T-helper 17 cell (primary cell): Measurements from ENCODE around the gene ING3. TPM values are rescaled to one million over a fixed set of nuclear protein-coding genes. Genes with fewer than 3 reads are reported as not detected.
A peak's percentile ranks its signal among the peaks of the same experiment; 100 is the strongest.
"Not testable (repeated sequence)": the region's sequence is repeated elsewhere in the genome, so short reads cannot be mapped to it uniquely, and the experiment has no call there.

Experiments
- ATAC-seq: fragments of 150-1000 bp; cut with Tn5 transposase; 2 replicates; pipeline ENCODE4 v1.10.0; 2021; ENCODE audit warnings: mild to moderate bottlenecking, moderate library complexity
- DNase-seq, 3 donors: peaks; one replicate each; pipeline versions ENCODE4 v3.0.0 to v3.0.0-alpha.2; 2020 to 2021
- H3K9me3 ChIP-seq: one replicate; pipeline ENCODE4 v1.7.0; 2013; ENCODE audit warnings: low read length, mild to moderate bottlenecking; ENCODE audit not compliant: control insufficient read depth, poor library complexity, severe bottlenecking
- H3K27ac Mint-ChIP-seq: one replicate; pipeline ENCODE4 v1.8.0; 2022; ENCODE audit warnings: mild to moderate bottlenecking, moderate library complexity, mixed read lengths
- H3K27me3 Mint-ChIP-seq: one replicate; pipeline ENCODE4 v1.8.0; 2022; ENCODE audit warnings: mixed read lengths
- H3K36me3 Mint-ChIP-seq: one replicate; pipeline ENCODE4 v1.8.0; 2022; ENCODE audit warnings: low read depth, mixed read lengths
- H3K4me1 Mint-ChIP-seq: one replicate; pipeline ENCODE4 v1.8.0; 2022; ENCODE audit warnings: mild to moderate bottlenecking, mixed read lengths
- H3K4me3 Mint-ChIP-seq: one replicate; pipeline ENCODE4 v1.8.0; 2022; ENCODE audit warnings: mild to moderate bottlenecking, moderate library complexity, mixed read lengths
- total RNA-seq, 4 donors: library from RNA in 2 of 4; stranded (reverse) in 2 of 4; gene quantifications; one replicate each; pipeline ENCODE4 v1.2.3 and lab custom pipeline; 2022 to 2026

ING3 gene
- total RNA-seq, 2 donors from 2014 or later = 32.8 to 41.2 TPM

- Mint-ChIP-seq H3K4me3 (peak overlapping the region; percentile 36), H3K4me1 (peaks cover 22% of the 10 kb centered on the region)
- no peak for ATAC-seq
Observed at GRCh38 chr7:120995654-120996053, 45.1 kb downstream of the ING3 start.

DNA sequence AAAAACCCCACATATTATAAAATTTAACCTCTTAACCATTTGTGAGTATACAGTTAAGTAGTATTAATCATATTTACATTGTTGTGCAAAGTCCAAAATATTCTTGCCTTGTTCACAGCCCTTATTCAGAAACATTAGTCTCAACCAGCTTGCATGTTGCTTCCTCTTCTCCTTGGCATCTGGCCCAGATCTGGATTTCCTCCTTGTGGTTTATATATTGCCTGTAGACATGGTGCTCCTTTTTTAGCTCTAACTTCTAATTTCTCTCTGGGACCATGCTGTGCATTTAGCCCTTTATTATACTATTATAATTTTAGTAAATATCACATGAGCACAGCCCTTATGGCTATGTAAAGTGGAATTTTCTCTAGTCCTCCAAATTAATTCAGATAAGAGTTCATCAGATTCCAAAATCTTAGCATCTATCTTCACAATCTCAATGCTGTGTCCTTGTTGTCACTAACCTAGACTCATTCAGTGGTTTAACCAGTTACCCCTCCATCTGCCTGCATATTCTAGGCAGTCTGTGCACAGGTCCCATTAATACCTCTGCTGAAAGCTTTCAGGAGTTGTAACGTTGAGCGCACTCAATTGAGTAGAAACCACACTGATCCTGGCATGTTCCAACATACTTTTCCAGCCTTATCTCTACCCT is 45.9 kb downstream of the ING3 start:
- H3K4me3 Mint-ChIP-seq = no peak overlapping the region
- H3K4me1 Mint-ChIP-seq = peaks cover 22% of the 10 kb centered on the region
- no peaks in the 10 kb centered on the region for H3K9me3 ChIP-seq
- DNase-seq = peak in 1 of 3 donors; percentile 33
- ATAC-seq = peak; percentile 87
- peaks cover 30% of the 10 kb centered on the region for H3K27me3 Mint-ChIP-seq
- H3K27ac Mint-ChIP-seq = no peak overlapping the region
- no peaks in the 10 kb centered on the region for H3K36me3 Mint-ChIP-seq

More at GRCh38 chr7:120995654-120996053, 45.1 kb downstream of the ING3 start:
- peaks cover 32% of the 10 kb centered on the region for H3K27me3 Mint-ChIP-seq
- no peaks in the 10 kb centered on the region for H3K9me3 ChIP-seq
- H3K27ac Mint-ChIP-seq = no peak overlapping the region
- H3K36me3 Mint-ChIP-seq = no peaks in the 10 kb centered on the region
- no peak for DNase-seq

DNA sequence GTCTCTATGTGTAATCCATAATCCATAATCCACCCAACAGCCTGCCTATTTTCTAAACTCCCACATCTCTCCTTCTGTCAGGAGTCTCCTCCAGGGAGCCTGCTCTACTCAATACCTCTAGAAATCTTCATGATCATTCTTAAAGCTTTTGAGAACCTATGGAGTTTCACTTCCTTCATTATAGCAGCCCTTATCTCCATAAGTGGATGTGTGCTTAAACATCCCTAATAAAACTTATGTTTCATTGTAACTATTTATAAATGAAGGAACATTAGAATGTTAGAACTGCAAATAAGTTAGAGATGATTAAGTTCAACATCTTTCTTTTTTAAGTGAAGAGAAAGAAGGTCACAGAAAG is 46.4 kb downstream of the ING3 start:
- DNase-seq (no peak), ATAC-seq (no peak)
- Mint-ChIP-seq H3K4me1 (peaks cover 22% of the 10 kb centered on the region), H3K36me3 (no peaks in the 10 kb centered on the region), H3K27me3 (peaks cover 29% of the 10 kb centered on the region), H3K4me3 (no peak overlapping the region), H3K27ac (no peak overlapping the region)
- H3K9me3 ChIP-seq = no peaks in the 10 kb centered on the region

DNA sequence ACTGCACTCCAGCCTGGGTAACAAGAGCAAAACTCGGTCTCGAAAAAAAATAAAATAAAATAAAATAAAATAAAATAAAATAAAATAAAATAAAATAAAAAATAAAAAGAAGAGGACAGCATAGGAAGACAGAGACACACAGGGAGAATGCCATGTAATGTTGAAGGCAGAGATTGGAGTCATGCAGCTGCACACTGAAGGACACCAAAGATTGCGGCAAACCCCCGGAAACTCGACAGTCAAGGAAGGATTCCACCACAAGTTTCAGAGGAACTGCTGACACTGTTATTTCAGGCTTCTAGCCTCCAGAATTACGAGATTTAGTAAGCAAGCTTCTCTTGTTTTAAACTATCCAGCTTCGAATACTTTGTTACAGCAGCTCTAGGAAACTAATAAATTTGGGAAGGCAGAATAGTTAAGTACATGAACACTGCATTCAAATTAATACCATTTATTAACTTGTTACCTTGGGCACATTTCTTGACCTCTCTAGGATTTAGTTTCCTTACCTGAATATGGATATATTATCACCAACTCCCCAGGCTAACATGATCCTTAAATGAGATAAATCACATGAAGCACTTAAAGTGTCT is 47.4 kb downstream of the ING3 start:
- peaks cover 24% of the 10 kb centered on the region for H3K27me3 Mint-ChIP-seq
- H3K4me1 Mint-ChIP-seq = peaks cover 22% of the 10 kb centered on the region
- H3K36me3 Mint-ChIP-seq = no peaks in the 10 kb centered on the region
- H3K27ac Mint-ChIP-seq = no peak overlapping the region
- ATAC-seq = no peak
- H3K9me3 ChIP-seq = no peaks in the 10 kb centered on the region
- no peak overlapping the region for H3K4me3 Mint-ChIP-seq
- DNase-seq = no peak

GRCh38 chr7:120998520-120998919 is 47.9 kb downstream of the ING3 start:
- Mint-ChIP-seq H3K36me3 (no peaks in the 10 kb centered on the region), H3K4me3 (no peak overlapping the region), H3K27ac (no peak overlapping the region), H3K4me1 (peaks cover 22% of the 10 kb centered on the region), H3K27me3 (peaks cover 29% of the 10 kb centered on the region)
- DNase-seq = no peak
- no peak for ATAC-seq
- no peaks in the 10 kb centered on the region for H3K9me3 ChIP-seq

- ATAC-seq (no peak), DNase-seq (no peak)
- H3K9me3 ChIP-seq = no peaks in the 10 kb centered on the region
- Mint-ChIP-seq H3K27ac (no peak overlapping the region), H3K4me1 (peaks cover 22% of the 10 kb centered on the region), H3K4me3 (no peak overlapping the region), H3K27me3 (peaks cover 30% of the 10 kb centered on the region), H3K36me3 (no peaks in the 10 kb centered on the region)
Observed at GRCh38 chr7:120998996-120999565, 48.5 kb downstream of the ING3 start.

DNA sequence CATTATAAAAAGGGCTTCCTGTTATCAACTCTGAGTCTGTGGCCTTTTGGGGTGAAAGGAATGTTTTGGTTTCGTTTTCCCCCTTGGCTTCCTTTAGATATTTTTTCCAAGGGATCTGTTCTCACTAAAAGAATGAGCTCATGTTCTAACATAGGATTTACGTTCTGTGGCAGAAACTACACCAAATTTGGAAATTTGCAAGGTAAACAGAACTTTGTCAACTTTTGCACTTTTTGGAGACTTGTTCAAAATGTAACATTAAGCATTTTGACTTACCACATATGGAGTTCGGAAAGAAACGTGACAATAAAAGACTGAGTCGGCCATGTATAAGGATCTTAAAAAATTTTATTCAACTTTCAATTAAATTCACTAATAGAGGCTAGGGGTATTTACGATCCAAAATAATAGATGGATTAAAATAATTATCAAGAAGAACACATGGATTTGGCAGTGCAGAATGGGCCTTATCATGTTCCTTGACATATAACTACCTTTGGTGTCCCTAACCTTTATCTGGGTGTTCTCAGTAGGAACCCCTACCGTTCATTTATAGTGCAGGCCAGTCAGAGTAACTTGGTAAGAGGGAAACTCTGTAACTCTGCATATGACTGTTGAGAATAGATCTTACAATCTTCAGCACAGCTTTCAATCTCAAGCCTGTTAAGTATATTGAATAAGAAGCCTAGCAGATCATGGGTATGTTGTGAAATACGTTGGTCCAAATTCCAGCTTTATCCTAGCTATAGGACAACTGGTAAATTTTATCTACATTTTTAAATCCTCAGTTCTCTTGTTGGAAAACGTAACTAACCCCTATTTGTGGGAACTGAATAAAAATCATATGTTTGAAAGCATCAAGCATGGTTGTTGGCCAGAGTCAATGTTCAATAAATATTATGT is 49.8 kb downstream of the ING3 start:
- peaks cover 19% of the 10 kb centered on the region for H3K4me1 Mint-ChIP-seq
- no peak overlapping the region for H3K27ac Mint-ChIP-seq
- DNase-seq = no peak
- peaks cover 2% of the 10 kb centered on the region for H3K36me3 Mint-ChIP-seq
- no peak for ATAC-seq
- H3K27me3 Mint-ChIP-seq = peaks cover 38% of the 10 kb centered on the region
- H3K9me3 ChIP-seq = no peaks in the 10 kb centered on the region
- no peak overlapping the region for H3K4me3 Mint-ChIP-seq

- Mint-ChIP-seq H3K4me3 (no peak overlapping the region), H3K4me1 (peaks cover 10% of the 10 kb centered on the region), H3K36me3 (peaks cover 4% of the 10 kb centered on the region), H3K27me3 (peaks cover 49% of the 10 kb centered on the region), H3K27ac (no peak overlapping the region)
- ATAC-seq (no peak), DNase-seq (no peak)
- no peaks in the 10 kb centered on the region for H3K9me3 ChIP-seq
Observed at GRCh38 chr7:121001234-121001906, 50.8 kb downstream of the ING3 start.

DNA sequence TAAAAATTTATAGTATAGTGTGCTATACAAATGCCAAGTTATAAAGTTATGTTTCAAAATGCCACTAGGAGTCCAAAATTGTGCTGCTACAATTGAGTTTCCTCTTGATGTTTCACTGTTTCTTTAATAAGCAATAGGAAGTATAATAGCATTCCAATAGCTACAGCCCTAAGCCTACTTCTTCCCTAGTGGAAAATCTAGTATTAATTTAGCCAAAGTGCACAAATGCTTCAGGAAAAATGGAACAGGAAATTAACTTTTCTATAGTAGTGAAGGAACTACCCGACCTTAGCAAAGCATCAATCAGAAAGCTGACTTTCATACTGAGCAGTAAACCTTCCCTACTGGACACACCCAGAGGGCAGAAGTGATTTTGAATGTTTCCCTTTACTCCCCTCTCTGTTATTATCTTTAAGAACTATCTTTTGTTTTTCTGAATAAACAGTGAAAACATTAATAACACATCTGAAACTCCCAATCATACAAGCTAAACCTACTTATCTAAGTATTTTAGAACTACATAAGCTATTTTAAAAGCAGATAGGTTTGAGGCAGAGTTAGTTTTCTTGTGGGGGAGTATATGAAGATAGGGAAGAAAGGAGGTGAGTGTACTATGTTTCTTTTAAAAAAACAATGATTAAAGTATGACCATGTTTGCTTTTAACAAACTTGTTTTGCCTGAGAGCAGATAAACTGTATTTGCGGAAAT is 51.6 kb downstream of the ING3 start:
- no peaks in the 10 kb centered on the region for H3K9me3 ChIP-seq
- no peak overlapping the region for H3K4me3 Mint-ChIP-seq
- no peak overlapping the region for H3K27ac Mint-ChIP-seq
- DNase-seq = no peak
- peaks cover 4% of the 10 kb centered on the region for H3K36me3 Mint-ChIP-seq
- peaks cover 54% of the 10 kb centered on the region for H3K27me3 Mint-ChIP-seq
- peaks cover 5% of the 10 kb centered on the region for H3K4me1 Mint-ChIP-seq
- ATAC-seq = no peak

GRCh38 chr7:121002757-121003200 is 52.2 kb downstream of the ING3 start:
- H3K27me3 Mint-ChIP-seq = peaks cover 59% of the 10 kb centered on the region
- no peak overlapping the region for H3K4me3 Mint-ChIP-seq
- H3K27ac Mint-ChIP-seq = no peak overlapping the region
- H3K4me1 Mint-ChIP-seq = peaks cover 5% of the 10 kb centered on the region
- ATAC-seq (no peak), DNase-seq (no peak)
- H3K36me3 Mint-ChIP-seq = peaks cover 7% of the 10 kb centered on the region
- no peaks in the 10 kb centered on the region for H3K9me3 ChIP-seq

DNA sequence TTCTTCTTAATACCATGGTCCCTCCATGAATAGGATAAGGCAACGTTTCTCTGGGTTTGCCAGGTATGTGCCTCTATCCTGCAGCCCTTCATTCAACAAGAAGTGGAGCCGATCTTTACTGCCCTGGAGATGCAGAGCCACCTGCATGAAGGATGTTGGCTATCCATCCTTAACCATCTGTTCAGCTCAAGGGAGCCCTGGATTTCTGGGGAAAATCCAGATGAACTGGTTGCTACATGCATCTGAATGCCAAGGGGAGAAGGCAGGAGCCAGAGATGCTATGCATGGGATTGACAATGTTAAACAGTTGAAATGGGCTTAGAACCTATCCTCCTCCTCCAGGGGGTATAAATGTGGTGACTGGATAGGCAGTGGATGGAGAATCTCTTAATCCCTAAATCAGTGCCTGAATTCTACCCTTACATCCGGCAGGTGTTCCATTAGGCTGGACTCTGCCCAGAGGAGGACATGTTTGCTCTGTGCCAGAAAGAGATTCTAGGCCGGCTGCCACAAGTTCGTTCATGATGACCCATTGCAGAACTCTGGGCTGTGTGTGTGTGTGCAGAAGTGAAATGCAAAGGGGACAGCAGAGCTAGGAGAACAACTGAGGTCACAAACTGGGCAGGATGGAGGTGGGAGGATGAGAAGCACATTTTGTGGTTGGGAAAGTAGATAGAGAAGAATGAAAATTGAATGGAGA is 53.6 kb downstream of the ING3 start:
- no peak for ATAC-seq
- peaks cover 7% of the 10 kb centered on the region for H3K36me3 Mint-ChIP-seq

GRCh38 chr7:121005058-121005457 is 54.5 kb downstream of the ING3 start:
- ATAC-seq, DNase-seq, H3K4me1 Mint-ChIP-seq, H3K9me3 ChIP-seq, H3K4me3 Mint-ChIP-seq, H3K27ac Mint-ChIP-seq, H3K36me3 Mint-ChIP-seq: not testable (repeated sequence)
- peaks cover 65% of the 10 kb centered on the region for H3K27me3 Mint-ChIP-seq

More for the DNA sequence above, 53.6 kb downstream of the ING3 start:
- Mint-ChIP-seq H3K4me3 (no peak overlapping the region), H3K27ac (no peak overlapping the region), H3K27me3 (peaks cover 66% of the 10 kb centered on the region), H3K4me1 (peaks cover 5% of the 10 kb centered on the region)
- no peak for DNase-seq
- no peaks in the 10 kb centered on the region for H3K9me3 ChIP-seq
